DOHH2 (cell line): ENCODE results near the gene LRP10.

Experiments
- H3F3A ChIP-seq: fragments of 200-600 bp; sonication (generic), shearing (Covaris generic); 2 replicates; pipeline ENCODE4 v1.6.0; 2016; ENCODE audit warnings: antibody characterized with exemption, mild to moderate bottlenecking; ENCODE audit not compliant: control insufficient read depth, insufficient read depth
- H3K27ac ChIP-seq: fragments of 200-600 bp; sonication (generic); 2 replicates; pipeline ENCODE4 v1.5.1; 2014; ENCODE audit warnings: low read depth, mild to moderate bottlenecking, low read length, moderate library complexity
- H3K27me3 ChIP-seq: fragments of 200-600 bp; sonication (generic); 2 replicates; pipeline ENCODE4 v1.6.1; 2014; ENCODE audit warnings: mild to moderate bottlenecking, low read length, mixed read lengths; ENCODE audit not compliant: control insufficient read depth
- H3K36me3 ChIP-seq: fragments of 200-600 bp; sonication (generic); 2 replicates; pipeline ENCODE4 v1.6.1; 2014; ENCODE audit warnings: mild to moderate bottlenecking, low read length, moderate library complexity, mixed read lengths; ENCODE audit not compliant: control insufficient read depth
- H3K4me1 ChIP-seq: fragments of 200-600 bp; sonication (generic); 2 replicates; pipeline ENCODE4 v1.6.1; 2014; ENCODE audit warnings: mild to moderate bottlenecking, low read length, mixed read lengths; ENCODE audit not compliant: control insufficient read depth
- H3K4me2 ChIP-seq: fragments of 200-600 bp; sonication (generic); 2 replicates; pipeline ENCODE4 v1.6.0; 2014; ENCODE audit warnings: mild to moderate bottlenecking, low read length, moderate library complexity
- H3K4me3 ChIP-seq: fragments of 200-600 bp; sonication (generic); 2 replicates; pipeline ENCODE4 v1.5.1; 2014; ENCODE audit warnings: mild to moderate bottlenecking, low read length, mixed read lengths
- H3K79me2 ChIP-seq: fragments of 200-600 bp; sonication (generic); 2 replicates; pipeline ENCODE4 v1.6.1; 2014; ENCODE audit warnings: mild to moderate bottlenecking, low read length, mixed read lengths; ENCODE audit not compliant: control insufficient read depth
- H3K9me2 ChIP-seq: fragments of 200-600 bp; sonication (generic); replicated peaks from 2 replicates; pipeline ENCODE4 v1.6.1; 2014; ENCODE audit warnings: mild to moderate bottlenecking, low read length, mixed read lengths; ENCODE audit not compliant: control insufficient read depth
- H3K9me3 ChIP-seq: fragments of 200-600 bp; sonication (generic); 2 replicates; pipeline ENCODE4 v1.6.1; 2014; ENCODE audit warnings: antibody characterized with exemption, low read length, mixed read lengths; ENCODE audit not compliant: control insufficient read depth, insufficient read depth
- H4K20me1 ChIP-seq: fragments of 200-600 bp; sonication (generic); 2 replicates; pipeline ENCODE4 v1.6.0; 2014; ENCODE audit warnings: low read depth, mild to moderate bottlenecking, antibody characterized with exemption, low read length, moderate library complexity; ENCODE audit not compliant: control insufficient read depth, insufficient read depth
- EZH2phosphoT487 ChIP-seq: fragments of 200-600 bp; sonication (generic); IDR thresholded peaks from 2 replicates; pipeline ENCODE4 v1.6.1; 2017; ENCODE audit warnings: borderline replicate concordance, mild to moderate bottlenecking, antibody characterized with exemption, low read length, moderate library complexity, mixed read lengths
- TF ChIP-seq, protein P1 (sequence below): fragments of 200-600 bp; sonication (generic); IDR thresholded peaks from one replicate; pipeline ENCODE4 v1.5.1; 2014; ENCODE audit warnings: antibody characterized with exemption, mild to moderate bottlenecking, low read depth, low read length; ENCODE audit not compliant: poor library complexity, severe bottlenecking

The LRP10 gene

DNA sequence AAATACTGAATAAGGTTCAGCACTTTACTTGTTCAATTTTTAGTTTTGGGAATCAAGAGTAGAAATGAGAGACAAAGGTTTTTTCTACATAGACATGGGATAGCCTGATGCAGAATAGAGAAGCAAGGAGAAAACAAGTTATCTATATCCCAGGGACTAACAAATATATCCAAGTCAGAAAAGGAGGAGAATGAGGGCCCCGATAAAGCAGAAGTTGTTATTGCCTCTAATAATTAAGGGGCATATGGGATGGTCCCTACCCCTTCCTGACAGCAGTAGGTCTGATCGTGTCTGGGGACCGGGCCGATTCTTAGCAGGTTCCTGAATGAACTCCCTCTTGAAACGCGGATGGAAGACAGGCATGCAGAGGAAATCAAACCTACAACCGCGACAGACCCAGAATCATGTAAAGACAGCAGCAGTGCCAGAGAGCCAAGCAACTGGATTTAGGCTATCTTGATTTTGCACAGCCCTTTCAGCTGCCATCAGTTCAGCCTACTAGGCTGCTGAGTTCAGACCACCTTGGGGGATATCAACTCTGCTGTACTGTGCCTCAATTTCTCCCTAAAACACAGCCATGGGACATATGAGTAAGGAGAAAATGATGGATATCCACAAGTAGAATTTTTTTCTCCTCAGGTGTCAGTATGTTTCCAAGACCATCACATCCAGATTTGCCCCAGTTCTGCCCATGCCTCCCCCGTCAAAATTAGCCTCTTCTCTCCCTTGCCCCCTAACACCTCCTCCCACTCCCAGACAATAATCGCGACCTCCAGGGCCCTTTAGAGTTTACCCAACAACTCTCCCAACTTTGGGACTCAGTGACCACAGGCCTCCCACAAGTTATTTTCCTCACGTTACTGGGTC lies 56.9 kb downstream of the LRP10 start:
- Histone ChIP-seq H3K4me3 (peak overlapping the region; percentile 99), H3F3A (peaks cover 22% of the 10 kb centered on the region), H3K27ac (peak overlapping the region; percentile 61), H4K20me1 (0 out of 2 replicates have a peak, but pooled peaks cover 2% of the 10 kb centered on the region), H3K36me3 (peaks cover 53% of the 10 kb centered on the region), H3K79me2 (peaks cover 37% of the 10 kb centered on the region), H3K27me3 (no peaks in the 10 kb centered on the region), H3K4me2 (peak overlapping the region; percentile 75), H3K4me1 (peaks cover 32% of the 10 kb centered on the region), H3K9me3 (no peaks in the 10 kb centered on the region), H3K9me2 (no peaks in the 10 kb centered on the region)
- no peak for TF ChIP-seq EZH2phosphoT487
- TF ChIP-seq, protein P1, sequence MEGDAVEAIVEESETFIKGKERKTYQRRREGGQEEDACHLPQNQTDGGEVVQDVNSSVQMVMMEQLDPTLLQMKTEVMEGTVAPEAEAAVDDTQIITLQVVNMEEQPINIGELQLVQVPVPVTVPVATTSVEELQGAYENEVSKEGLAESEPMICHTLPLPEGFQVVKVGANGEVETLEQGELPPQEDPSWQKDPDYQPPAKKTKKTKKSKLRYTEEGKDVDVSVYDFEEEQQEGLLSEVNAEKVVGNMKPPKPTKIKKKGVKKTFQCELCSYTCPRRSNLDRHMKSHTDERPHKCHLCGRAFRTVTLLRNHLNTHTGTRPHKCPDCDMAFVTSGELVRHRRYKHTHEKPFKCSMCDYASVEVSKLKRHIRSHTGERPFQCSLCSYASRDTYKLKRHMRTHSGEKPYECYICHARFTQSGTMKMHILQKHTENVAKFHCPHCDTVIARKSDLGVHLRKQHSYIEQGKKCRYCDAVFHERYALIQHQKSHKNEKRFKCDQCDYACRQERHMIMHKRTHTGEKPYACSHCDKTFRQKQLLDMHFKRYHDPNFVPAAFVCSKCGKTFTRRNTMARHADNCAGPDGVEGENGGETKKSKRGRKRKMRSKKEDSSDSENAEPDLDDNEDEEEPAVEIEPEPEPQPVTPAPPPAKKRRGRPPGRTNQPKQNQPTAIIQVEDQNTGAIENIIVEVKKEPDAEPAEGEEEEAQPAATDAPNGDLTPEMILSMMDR: no peak

DNA sequence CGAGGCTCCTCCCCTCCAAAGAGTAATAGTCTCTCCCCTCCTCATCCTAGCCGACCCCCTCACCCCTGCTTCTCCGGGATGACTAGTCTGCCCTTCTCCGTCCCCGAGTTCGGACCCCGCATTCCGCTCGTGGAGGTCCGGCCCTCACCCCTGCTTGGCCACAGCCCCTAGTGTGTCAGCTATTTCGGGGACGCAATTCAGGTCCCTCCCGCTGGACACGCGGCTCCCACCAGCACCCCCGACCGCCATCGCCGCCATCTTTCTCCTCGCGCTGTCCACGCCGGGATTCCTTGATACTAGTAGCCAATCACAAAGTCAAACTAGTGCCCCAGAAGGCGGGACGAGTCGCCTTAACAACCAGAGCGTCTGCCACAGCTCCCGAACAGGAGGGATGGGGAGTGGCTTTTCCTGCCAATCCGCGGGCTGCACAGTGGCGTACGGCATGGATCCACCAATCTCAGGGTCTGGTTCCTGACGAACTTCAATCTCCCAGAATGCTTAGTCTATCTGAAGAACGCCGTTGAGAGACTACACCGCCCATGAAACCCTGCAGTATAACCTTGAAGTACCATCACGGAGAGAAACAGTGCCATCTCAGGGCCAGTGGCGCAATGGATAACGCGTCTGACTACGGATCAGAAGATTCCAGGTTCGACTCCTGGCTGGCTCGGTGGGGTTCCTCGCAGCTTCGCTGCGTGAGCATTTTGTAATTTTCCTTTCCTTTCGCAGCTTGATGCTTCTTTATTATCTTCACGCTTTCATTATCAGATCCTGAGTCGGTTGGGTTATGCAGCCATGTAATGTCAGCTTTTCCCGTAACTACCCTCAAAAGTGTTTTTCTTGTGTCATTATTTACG lies 57.8 kb downstream of the LRP10 start, which contains the start of gene PRMT5:
TSS of gene PRMT5 (minus strand) at position 273 of the 857 bp plus-strand sequence. CDS start at position 258, 15 bp downstream.
- peak within 1 kb of the TSS; percentile 84 for H3K4me2 ChIP-seq
- peaks cover 37% of the 10 kb centered on the region for H3K79me2 ChIP-seq
- H3K4me3 ChIP-seq: peak within 1 kb of the TSS; percentile 99
- H3K4me1 ChIP-seq: peaks cover 32% of the 10 kb centered on the region
- H4K20me1 ChIP-seq: 0 out of 2 replicates have a peak, but pooled peaks cover 2% of the 10 kb centered on the region
- peaks cover 24% of the 10 kb centered on the region for H3F3A ChIP-seq
- H3K9me3 ChIP-seq: no peaks in the 10 kb centered on the region
- peak within 1 kb of the TSS; percentile 61 for H3K27ac ChIP-seq
- no peaks in the 10 kb centered on the region for H3K9me2 ChIP-seq
- peaks cover 45% of the 10 kb centered on the region for H3K36me3 ChIP-seq
- no peak for TF ChIP-seq EZH2phosphoT487
- TF ChIP-seq, protein P1: no peak
- H3K27me3 ChIP-seq: no peaks in the 10 kb centered on the region

DNA sequence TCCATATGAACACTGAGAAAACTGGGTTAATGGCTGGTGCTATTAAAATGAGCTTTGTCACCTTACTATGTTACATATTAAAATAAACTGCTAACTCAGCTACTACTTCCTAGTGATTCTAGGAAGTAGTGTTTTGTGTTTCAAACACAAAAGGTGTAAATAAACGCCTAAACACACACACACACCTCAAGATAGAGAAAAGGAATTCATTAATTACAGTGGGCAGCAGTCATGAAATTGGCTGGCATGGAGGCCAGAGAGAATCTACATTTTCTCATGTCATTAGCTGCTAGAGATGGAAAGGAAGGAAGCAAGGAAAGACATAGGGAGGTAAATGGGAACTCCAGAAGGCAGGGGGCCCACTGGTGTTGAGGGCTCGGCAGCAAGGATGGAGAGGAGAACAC lies 58.4 kb downstream of the LRP10 start:
- Histone ChIP-seq H3K4me3 (peak overlapping the region; percentile 99), H3K27ac (peak overlapping the region; percentile 59), H3K36me3 (peaks cover 39% of the 10 kb centered on the region), H3K79me2 (peaks cover 37% of the 10 kb centered on the region), H3K9me3 (no peaks in the 10 kb centered on the region), H3K4me1 (peaks cover 32% of the 10 kb centered on the region), H3F3A (peaks cover 27% of the 10 kb centered on the region), H3K9me2 (no peaks in the 10 kb centered on the region), H3K27me3 (no peaks in the 10 kb centered on the region), H3K4me2 (peak overlapping the region; percentile 84), H4K20me1 (0 out of 2 replicates have a peak, but pooled peaks cover 2% of the 10 kb centered on the region)
- no peak for TF ChIP-seq EZH2phosphoT487
- TF ChIP-seq, protein P1: no peak
